Right lobe of liver (tissue), 4 donors: Measurements from ENCODE around the gene TUBG2.

Experiments
- POLR2A ChIP-seq: fragments of 450-650 bp; IDR thresholded peaks from one replicate; pipeline ENCODE4 v1.6.1; 2017; ENCODE audit warnings: antibody characterized with exemption, mild to moderate bottlenecking
- TF ChIP-seq, protein P1 (sequence below), 4 donors: fragments of 200-600 bp in 3 of 4; fragments of 450-650 bp in 1 of 4; IDR thresholded peaks; one replicate each; pipeline versions ENCODE4 v1.5.1 to v1.8.0; 2016 to 2022; ENCODE audit warnings: antibody characterized with exemption in 4 of 4, mild to moderate bottlenecking in 2 of 4
- donor health status: DM: no; HTN: no; CAD: no.
- donor health status: DM: no; HTN: no; CAD: no.
- donor health status: DM: no; HTN: yes; CAD: no.

- TF ChIP-seq POLR2A, result no peak
- TF ChIP-seq, protein P1, sequence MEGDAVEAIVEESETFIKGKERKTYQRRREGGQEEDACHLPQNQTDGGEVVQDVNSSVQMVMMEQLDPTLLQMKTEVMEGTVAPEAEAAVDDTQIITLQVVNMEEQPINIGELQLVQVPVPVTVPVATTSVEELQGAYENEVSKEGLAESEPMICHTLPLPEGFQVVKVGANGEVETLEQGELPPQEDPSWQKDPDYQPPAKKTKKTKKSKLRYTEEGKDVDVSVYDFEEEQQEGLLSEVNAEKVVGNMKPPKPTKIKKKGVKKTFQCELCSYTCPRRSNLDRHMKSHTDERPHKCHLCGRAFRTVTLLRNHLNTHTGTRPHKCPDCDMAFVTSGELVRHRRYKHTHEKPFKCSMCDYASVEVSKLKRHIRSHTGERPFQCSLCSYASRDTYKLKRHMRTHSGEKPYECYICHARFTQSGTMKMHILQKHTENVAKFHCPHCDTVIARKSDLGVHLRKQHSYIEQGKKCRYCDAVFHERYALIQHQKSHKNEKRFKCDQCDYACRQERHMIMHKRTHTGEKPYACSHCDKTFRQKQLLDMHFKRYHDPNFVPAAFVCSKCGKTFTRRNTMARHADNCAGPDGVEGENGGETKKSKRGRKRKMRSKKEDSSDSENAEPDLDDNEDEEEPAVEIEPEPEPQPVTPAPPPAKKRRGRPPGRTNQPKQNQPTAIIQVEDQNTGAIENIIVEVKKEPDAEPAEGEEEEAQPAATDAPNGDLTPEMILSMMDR (IDR thresholded peaks at IDR 0.05), result no peak
These were observed 36.4 kb downstream of the TUBG2 start for GRCh38 chr17:42695500-42695899.
